SK-N-SH treated with all-trans-retinoic acid at 6 μM for 48 hours (cell line): ENCODE measurements around the gene POLDIP3.

Experiments used
- ATAC-seq: fragments of 200-7000 bp; cut with Tn5 transposase; 3 replicates; pipeline ENCODE4 v1.9.1; 2020; ENCODE audit warnings: mild to moderate bottlenecking, moderate library complexity
- ARNTL ChIP-seq: fragments of 450-650 bp; formaldehyde crosslinking; IDR thresholded peaks from 2 replicates; pipeline ENCODE4 v1.5.0; 2020; ENCODE audit warnings: low read depth, mild to moderate bottlenecking, moderate library complexity, borderline replicate concordance
- BACH2 ChIP-seq: fragments of 250-450 bp; sonication (Bioruptor Pico); IDR thresholded peaks from 2 replicates; pipeline ENCODE4 v1.9.0; 2021; ENCODE audit warnings: mild to moderate bottlenecking, borderline replicate concordance
- CSDC2 ChIP-seq: fragments of 250-450 bp; sonication (Bioruptor Pico); IDR thresholded peaks from 2 replicates; pipeline ENCODE4 v1.5.0; 2020; ENCODE audit warnings: mild to moderate bottlenecking, moderate library complexity
- CSRNP3 ChIP-seq: fragments of 250-450 bp; sonication (Bioruptor Pico); IDR thresholded peaks from 2 replicates; pipeline ENCODE4 v1.5.1; 2021; ENCODE audit warnings: mild to moderate bottlenecking, moderate library complexity
- ESRRG ChIP-seq: fragments of 250-450 bp; sonication (Bioruptor Pico); IDR thresholded peaks from 2 replicates; pipeline ENCODE4 v1.6.1; 2021; ENCODE audit warnings: mild to moderate bottlenecking
- GLIS3 ChIP-seq: fragments of 250-450 bp; sonication (Bioruptor Pico); IDR thresholded peaks from 2 replicates; pipeline ENCODE4 v1.5.0; 2020; ENCODE audit warnings: mild to moderate bottlenecking, moderate library complexity
- ISL1 ChIP-seq: fragments of 250-450 bp; sonication (Bioruptor Pico); IDR thresholded peaks from 2 replicates; pipeline ENCODE4 v2.1.2; 2022; ENCODE audit warnings: mild to moderate bottlenecking, moderate library complexity
- OSR1 ChIP-seq: fragments of 250-450 bp; sonication (Bioruptor Pico); IDR thresholded peaks from 2 replicates; pipeline ENCODE4 v1.8.0; 2022; ENCODE audit warnings: moderate library complexity, mild to moderate bottlenecking, inconsistent platforms
- POU6F1 ChIP-seq: fragments of 250-450 bp; sonication (Bioruptor Pico); IDR thresholded peaks from 2 replicates; pipeline ENCODE4 v1.8.0; 2021; ENCODE audit warnings: low read depth, mild to moderate bottlenecking, moderate library complexity, borderline replicate concordance
- PPARA ChIP-seq: fragments of 250-450 bp; sonication (Bioruptor Pico); IDR thresholded peaks from 2 replicates; pipeline ENCODE4 v1.5.0; 2020; ENCODE audit warnings: mild to moderate bottlenecking, borderline replicate concordance
- RARB ChIP-seq: fragments of 250-450 bp; sonication (Bioruptor Pico); IDR thresholded peaks from 2 replicates; pipeline ENCODE4 v1.8.0; 2021; ENCODE audit warnings: mild to moderate bottlenecking, moderate library complexity
- SNAI2 ChIP-seq: fragments of 250-450 bp; sonication (Bioruptor Pico); IDR thresholded peaks from 2 replicates; pipeline ENCODE4 v1.5.0; 2020; ENCODE audit warnings: mild to moderate bottlenecking, moderate library complexity
- TCF4 ChIP-seq: fragments of 250-450 bp; sonication (Bioruptor Pico); IDR thresholded peaks from 2 replicates; pipeline ENCODE4 v1.8.0; 2021; ENCODE audit warnings: mild to moderate bottlenecking, moderate library complexity, borderline replicate concordance
- TOX ChIP-seq: fragments of 250-450 bp; sonication (Bioruptor Pico); IDR thresholded peaks from 2 replicates; pipeline ENCODE4 v1.8.0; 2021; ENCODE audit warnings: mild to moderate bottlenecking, moderate library complexity, borderline replicate concordance
- TSHZ2 ChIP-seq: fragments of 250-450 bp; sonication (Bioruptor Pico); IDR thresholded peaks from 2 replicates; pipeline ENCODE4 v1.5.0; 2020; ENCODE audit warnings: mild to moderate bottlenecking, moderate library complexity
- ZC3H10 ChIP-seq: fragments of 250-450 bp; sonication (Bioruptor Pico); IDR thresholded peaks from 2 replicates; pipeline ENCODE4 v1.5.1; 2021; ENCODE audit warnings: mild to moderate bottlenecking, moderate library complexity
- ZFP30 ChIP-seq: fragments of 450-650 bp; formaldehyde crosslinking; IDR thresholded peaks from 2 replicates; pipeline ENCODE4 v1.5.0; 2022; ENCODE audit warnings: mild to moderate bottlenecking, moderate library complexity
- ZNF565 ChIP-seq: fragments of 450-650 bp; formaldehyde crosslinking; conservative IDR thresholded peaks from 2 replicates; pipeline ENCODE4 v1.5.0; 2020; ENCODE audit warnings: low read depth, mild to moderate bottlenecking, moderate library complexity
- ZNF8 ChIP-seq: fragments of 450-650 bp; formaldehyde crosslinking; IDR thresholded peaks from 2 replicates; pipeline ENCODE4 v1.5.0; 2020; ENCODE audit warnings: mild to moderate bottlenecking, moderate library complexity
- TF ChIP-seq, protein P1 (sequence below): fragments of 250-450 bp; sonication (Bioruptor Pico); IDR thresholded peaks from 2 replicates; pipeline ENCODE4 v1.5.1; 2020; ENCODE audit warnings: low read depth, mild to moderate bottlenecking, moderate library complexity
- TF ChIP-seq, protein P2 (sequence below): fragments of 250-450 bp; sonication (Bioruptor Pico); IDR thresholded peaks from 2 replicates; pipeline ENCODE4 v1.8.0; 2020; ENCODE audit warnings: mild to moderate bottlenecking, moderate library complexity, borderline replicate concordance

POLDIP3 gene

DNA sequence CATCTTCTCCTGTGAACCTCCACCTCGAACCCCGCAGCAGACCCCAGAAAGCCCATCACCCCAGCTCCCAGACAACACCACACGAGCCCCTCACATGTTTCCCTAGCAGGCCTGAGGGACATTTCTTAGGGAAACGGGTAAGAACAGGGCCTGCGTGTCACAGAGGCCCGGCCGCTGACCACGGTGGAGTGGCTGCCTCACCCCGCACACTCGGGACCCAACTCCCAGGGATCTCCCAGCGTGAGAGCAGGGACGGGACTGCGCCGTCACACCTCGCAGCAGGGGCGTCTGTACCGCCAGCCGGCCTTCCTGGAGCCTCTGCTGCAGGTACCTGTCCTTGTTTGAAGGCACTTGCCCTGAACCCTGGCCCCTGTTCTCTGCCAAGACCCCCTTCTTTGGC lies 15.5 kb upstream of the POLDIP3 start:
- no peak for ATAC-seq
- TF ChIP-seq RARB (CRISPR knock-in tag) (no peak), ZC3H10 (CRISPR knock-in tag) (no peak), ISL1 (no peak), OSR1 (no peak), TCF4 (no peak), POU6F1 (no peak), SNAI2 (CRISPR knock-in tag) (no peak), ESRRG (CRISPR knock-in tag) (no peak), TOX (no peak), ZNF8 (CRISPR knock-in tag) (no peak), ZFP30 (CRISPR knock-in tag) (no peak), ZNF565 (CRISPR knock-in tag) (no peak), BACH2 (no peak), PPARA (CRISPR knock-in tag) (no peak), ARNTL (CRISPR knock-in tag) (no peak), GLIS3 (CRISPR knock-in tag) (no peak), CSDC2 (no peak), CSRNP3 (no peak)
- TF ChIP-seq, protein P1, sequence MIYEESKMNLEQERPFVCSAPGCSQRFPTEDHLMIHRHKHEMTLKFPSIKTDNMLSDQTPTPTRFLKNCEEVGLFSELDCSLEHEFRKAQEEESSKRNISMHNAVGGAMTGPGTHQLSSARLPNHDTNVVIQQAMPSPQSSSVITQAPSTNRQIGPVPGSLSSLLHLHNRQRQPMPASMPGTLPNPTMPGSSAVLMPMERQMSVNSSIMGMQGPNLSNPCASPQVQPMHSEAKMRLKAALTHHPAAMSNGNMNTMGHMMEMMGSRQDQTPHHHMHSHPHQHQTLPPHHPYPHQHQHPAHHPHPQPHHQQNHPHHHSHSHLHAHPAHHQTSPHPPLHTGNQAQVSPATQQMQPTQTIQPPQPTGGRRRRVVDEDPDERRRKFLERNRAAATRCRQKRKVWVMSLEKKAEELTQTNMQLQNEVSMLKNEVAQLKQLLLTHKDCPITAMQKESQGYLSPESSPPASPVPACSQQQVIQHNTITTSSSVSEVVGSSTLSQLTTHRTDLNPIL (CRISPR knock-in tag) = no peak
- TF ChIP-seq, protein P2, sequence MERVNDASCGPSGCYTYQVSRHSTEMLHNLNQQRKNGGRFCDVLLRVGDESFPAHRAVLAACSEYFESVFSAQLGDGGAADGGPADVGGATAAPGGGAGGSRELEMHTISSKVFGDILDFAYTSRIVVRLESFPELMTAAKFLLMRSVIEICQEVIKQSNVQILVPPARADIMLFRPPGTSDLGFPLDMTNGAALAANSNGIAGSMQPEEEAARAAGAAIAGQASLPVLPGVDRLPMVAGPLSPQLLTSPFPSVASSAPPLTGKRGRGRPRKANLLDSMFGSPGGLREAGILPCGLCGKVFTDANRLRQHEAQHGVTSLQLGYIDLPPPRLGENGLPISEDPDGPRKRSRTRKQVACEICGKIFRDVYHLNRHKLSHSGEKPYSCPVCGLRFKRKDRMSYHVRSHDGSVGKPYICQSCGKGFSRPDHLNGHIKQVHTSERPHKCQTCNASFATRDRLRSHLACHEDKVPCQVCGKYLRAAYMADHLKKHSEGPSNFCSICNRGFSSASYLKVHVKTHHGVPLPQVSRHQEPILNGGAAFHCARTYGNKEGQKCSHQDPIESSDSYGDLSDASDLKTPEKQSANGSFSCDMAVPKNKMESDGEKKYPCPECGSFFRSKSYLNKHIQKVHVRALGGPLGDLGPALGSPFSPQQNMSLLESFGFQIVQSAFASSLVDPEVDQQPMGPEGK (CRISPR knock-in tag) = no peak

GRCh38 chr22:42627981-42628380 lies 13.3 kb upstream of the POLDIP3 start:
- no peak for ATAC-seq
- TF ChIP-seq ZNF8 (CRISPR knock-in tag) = no peak
- no peak for TF ChIP-seq PPARA (CRISPR knock-in tag)
- TF ChIP-seq OSR1 = no peak
- TF ChIP-seq TSHZ2 = no peak
- no peak for TF ChIP-seq TCF4
- TF ChIP-seq, all 23 proteins: peak for 0

DNA sequence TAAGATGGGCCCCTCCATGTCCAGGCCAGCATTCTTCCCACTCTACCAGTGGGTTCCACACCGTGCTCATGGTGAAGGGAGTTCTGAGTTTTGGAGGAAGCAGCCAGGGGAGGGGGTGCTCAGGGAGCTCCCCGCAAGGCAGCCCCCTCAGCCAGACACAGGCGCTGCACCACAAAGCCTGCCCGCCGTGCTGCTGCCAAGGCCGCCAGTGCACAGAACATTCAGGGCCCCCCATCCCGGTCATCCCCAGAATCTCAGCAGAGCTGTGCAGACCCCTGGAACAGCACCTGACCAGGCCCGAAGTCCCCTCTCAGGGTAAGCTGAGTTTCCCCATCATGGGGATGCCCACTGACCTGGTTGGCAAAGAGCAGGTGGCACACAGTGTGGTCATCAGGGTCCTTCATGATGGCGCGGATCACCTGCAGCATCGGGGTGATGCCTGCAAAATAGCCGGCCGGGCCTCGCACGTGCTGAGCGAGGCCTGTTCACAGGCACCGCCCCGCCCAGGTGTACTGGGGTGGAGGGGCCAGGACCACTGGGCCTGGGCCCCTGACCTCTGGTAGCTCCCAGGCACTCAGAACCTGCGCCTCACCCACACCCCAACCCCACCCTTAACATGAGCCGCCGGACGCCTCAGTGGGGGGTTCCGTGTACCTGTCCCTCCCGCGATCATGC lies 12.4 kb upstream of the POLDIP3 start:
- no peak for TF ChIP-seq TSHZ2
- TF ChIP-seq ZC3H10 (CRISPR knock-in tag) = no peak
- TF ChIP-seq ESRRG (CRISPR knock-in tag) = no peak
- TF ChIP-seq OSR1 = no peak
- TF ChIP-seq, all 23 proteins: peak for 0
- no peak for ATAC-seq
